Liver (tissue), 9 donors: ENCODE data around the gene CYP26C1. TPM values are rescaled to one million over a fixed set of nuclear protein-coding genes. Genes with fewer than 3 reads are reported as not detected.

Source experiments
- DNase-seq: peaks from one replicate; pipeline ENCODE4 v3.0.0-alpha.2; 2017; ENCODE audit warnings: low spot score
- H3K27ac ChIP-seq, 2 donors: one replicate each; pipeline ENCODE4 v1.7.0; 2013; ENCODE audit warnings: inconsistent platforms in 2 of 2, low read length in 2 of 2, control low read depth in 1 of 2, low read depth in 1 of 2, mild to moderate bottlenecking in 1 of 2
- H3K27me3 ChIP-seq, 4 donors: one replicate each; pipeline versions ENCODE4 v1.6.1 to v1.7.0; 2013; ENCODE audit warnings: low read length in 3 of 4, inconsistent platforms in 1 of 4, mild to moderate bottlenecking in 1 of 4, moderate library complexity in 1 of 4; ENCODE audit not compliant: control insufficient read depth in 4 of 4, insufficient read depth in 4 of 4
- H3K36me3 ChIP-seq, 4 donors: one replicate each; pipeline versions ENCODE4 v1.6.1 to v1.7.0; 2013; ENCODE audit warnings: low read length in 3 of 4, mild to moderate bottlenecking in 3 of 4, low read depth in 1 of 4, moderate library complexity in 1 of 4; ENCODE audit not compliant: control insufficient read depth in 4 of 4, insufficient read depth in 3 of 4
- H3K4me1 ChIP-seq, 4 donors: one replicate each; pipeline versions ENCODE4 v1.6.1 to v1.7.0; 2013; ENCODE audit warnings: low read length in 3 of 4, mild to moderate bottlenecking in 3 of 4, moderate library complexity in 1 of 4; ENCODE audit not compliant: control insufficient read depth in 4 of 4, insufficient read depth in 4 of 4
- H3K4me3 ChIP-seq, 3 donors: one replicate each; pipeline versions ENCODE4 v1.6.1 to v1.7.0; 2013; ENCODE audit warnings: low read length in 3 of 3, control low read depth in 1 of 3, low read depth in 1 of 3, mild to moderate bottlenecking in 1 of 3
- H3K9ac ChIP-seq, 2 donors: one replicate each; pipeline ENCODE4 v1.7.0; 2013; ENCODE audit warnings: low read length in 2 of 2, mild to moderate bottlenecking in 2 of 2, moderate library complexity in 2 of 2, control low read depth in 1 of 2, low read depth in 1 of 2
- H3K9me3 ChIP-seq, 4 donors: one replicate each; pipeline versions ENCODE4 v1.6.1 to v1.7.0; 2013; ENCODE audit warnings: low read length in 3 of 4; ENCODE audit not compliant: control insufficient read depth in 4 of 4
- CTCF ChIP-seq: fragments of 150-350 bp; IDR thresholded peaks from 2 replicates; pipeline ENCODE4 v1.5.1; 2017; ENCODE audit warnings: improper control_type of control experiment, low read depth, low read length; ENCODE audit not compliant: missing input control
- EGR1 ChIP-seq, 2 donors: IDR thresholded peaks; 2 replicates each; pipeline ENCODE4 v1.6.1; 2016 to 2018; ENCODE audit warnings: antibody characterized with exemption in 2 of 2, low read depth in 2 of 2
- FOXA1 ChIP-seq: IDR thresholded peaks from 2 replicates; pipeline ENCODE4 v1.6.1; 2016; ENCODE audit warnings: antibody characterized with exemption
- FOXA2 ChIP-seq: IDR thresholded peaks from 2 replicates; pipeline ENCODE4 v1.6.1; 2016; ENCODE audit warnings: antibody characterized with exemption
- GABPA ChIP-seq, 2 donors: IDR thresholded peaks in 1 of 2; conservative IDR thresholded peaks in 1 of 2; 2 replicates each; pipeline ENCODE4 v1.6.1; 2016; ENCODE audit warnings: antibody characterized with exemption in 2 of 2, mild to moderate bottlenecking in 1 of 2, moderate library complexity in 1 of 2
- HNF4A ChIP-seq, 2 donors: conservative IDR thresholded peaks; 2 replicates each; pipeline ENCODE4 v1.6.1; 2016; ENCODE audit warnings: antibody characterized with exemption in 2 of 2, mild to moderate bottlenecking in 2 of 2
- HNF4G ChIP-seq: IDR thresholded peaks from 2 replicates; pipeline ENCODE4 v1.6.1; 2016; ENCODE audit warnings: antibody characterized with exemption
- JUND ChIP-seq, 2 donors: IDR thresholded peaks; 2 replicates each; pipeline ENCODE4 v1.6.1; 2016; ENCODE audit warnings: antibody characterized with exemption in 2 of 2
- MAX ChIP-seq: IDR thresholded peaks from 2 replicates; pipeline ENCODE4 v1.6.1; 2016; ENCODE audit warnings: antibody characterized with exemption
- NR2F2 ChIP-seq: IDR thresholded peaks from 2 replicates; pipeline ENCODE4 v1.6.1; 2016; ENCODE audit warnings: antibody characterized with exemption
- RAD21 ChIP-seq, 2 donors: IDR thresholded peaks; 2 replicates each; pipeline ENCODE4 v1.6.1; 2016; ENCODE audit warnings: antibody characterized with exemption in 2 of 2, mild to moderate bottlenecking in 2 of 2
- REST ChIP-seq: IDR thresholded peaks from 2 replicates; pipeline ENCODE4 v1.6.1; 2016; ENCODE audit warnings: antibody characterized with exemption, mild to moderate bottlenecking
- RXRA ChIP-seq, 2 donors: IDR thresholded peaks; 2 replicates each; pipeline ENCODE4 v1.6.1; 2017 to 2018; ENCODE audit warnings: antibody characterized with exemption in 2 of 2, mild to moderate bottlenecking in 1 of 2
- SP1 ChIP-seq: IDR thresholded peaks from 2 replicates; pipeline ENCODE4 v1.6.1; 2018; ENCODE audit warnings: antibody characterized with exemption, mild to moderate bottlenecking
- TAF1 ChIP-seq: conservative IDR thresholded peaks from 2 replicates; pipeline ENCODE4 v1.6.1; 2016; ENCODE audit warnings: antibody characterized with exemption, mild to moderate bottlenecking
- YY1 ChIP-seq: IDR thresholded peaks from 2 replicates; pipeline ENCODE4 v1.6.1; 2016; ENCODE audit warnings: antibody characterized with exemption, mild to moderate bottlenecking
- WGBS: extraction: QIAGEN DNeasy Blood & Tissue Kit; methylation state at CpG from one replicate; pipeline ENCODE4 v1.1.7; 2013; 5-methylcytosine and 5-hydroxymethylcytosine counted together
- polyA plus RNA-seq, 2 donors: library from polyadenylated mRNA; stranded (reverse) in 1 of 2; unstranded in 1 of 2; fragments of 200-250 nt in 1 of 2; fragments of >200 nt in 1 of 2; fragmentation: Nextera tagmentation in 1 of 2; extraction: Ambion mirVana in 1 of 2; gene quantifications; one replicate each; pipeline versions ENCODE4 v1.2.1 to v1.2.3, GENCODE V29; 2013 to 2015
- total RNA-seq, 2 donors: library from RNA; depleted of rRNA; stranded (reverse); fragments of >200 nt; gene quantifications; one replicate each; pipeline ENCODE4 v1.2.3, GENCODE V29; 2014
- TF ChIP-seq, protein P1 (sequence below): IDR thresholded peaks from 2 replicates; pipeline ENCODE4 v1.6.1; 2016; ENCODE audit warnings: antibody characterized with exemption
- TF ChIP-seq, protein P2 (sequence below): IDR thresholded peaks from 2 replicates; pipeline ENCODE4 v1.6.1; 2016; ENCODE audit warnings: antibody characterized with exemption
- donor health status: healthy.
- donor health status: healthy.
- donor health status: healthy.
- donor health status: healthy.
- donor health status: healthy.

Gene CYP26C1
- total and polyA plus RNA-seq, 4 donors = 0.09 to 0.25 TPM; not detected in 2

DNA sequence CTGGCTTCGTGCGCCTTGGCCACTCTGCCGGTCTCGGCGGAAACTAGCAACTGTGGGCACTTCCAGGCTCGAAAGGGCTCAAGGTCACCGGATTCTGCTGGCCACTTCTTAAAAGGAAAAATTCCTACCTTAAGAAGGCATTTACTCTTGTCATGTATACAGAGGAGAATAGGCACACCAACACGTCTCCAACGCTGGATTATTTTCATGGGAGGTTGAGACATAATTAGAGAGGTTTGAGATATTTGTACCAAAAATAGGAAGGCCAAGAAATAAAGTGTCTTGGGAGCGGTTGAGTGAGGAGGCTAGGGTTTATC, 8.6 kb downstream of the CYP26C1 start:
- Histone ChIP-seq H3K4me3 (no peak overlapping the region), H3K27ac (no peak overlapping the region), H3K9ac (no peak overlapping the region), H3K9me3 (no peaks in the 10 kb centered on the region), H3K36me3 (no peaks in the 10 kb centered on the region), H3K4me1 (peaks cover 24 to 54% (median 40%) of the 10 kb centered on the region in 4 donors), H3K27me3 (peaks cover 4 to 12% (median 6%) of the 10 kb centered on the region in 4 donors)
- no peak for DNase-seq
- no peak for TF ChIP-seq RXRA (IDR thresholded peaks at IDR 0.05)
- WGBS = 42% methylated on average over 10 of the region's 10 CpGs

- WGBS = 85% methylated on average over 5 of the region's 5 CpGs
- no peaks in the 10 kb centered on the region for H3K9me3 ChIP-seq
- DNase-seq = no peak
- H3K4me3 ChIP-seq = no peak overlapping the region
- H3K27me3 ChIP-seq = peaks cover 2 to 12% (median 5%) of the 10 kb centered on the region in 4 donors
- no peak for TF ChIP-seq TAF1
- TF ChIP-seq CTCF = no peak
- no peak for TF ChIP-seq EGR1 (IDR thresholded peaks at IDR 0.05; ENCODE audit: low read depth in 2 of 2)
- TF ChIP-seq YY1 = no peak
- TF ChIP-seq FOXA2 = no peak
- no peak for TF ChIP-seq NR2F2
- no peak for TF ChIP-seq HNF4G
- no peak for TF ChIP-seq RXRA (IDR thresholded peaks at IDR 0.05)
- TF ChIP-seq, protein P1, sequence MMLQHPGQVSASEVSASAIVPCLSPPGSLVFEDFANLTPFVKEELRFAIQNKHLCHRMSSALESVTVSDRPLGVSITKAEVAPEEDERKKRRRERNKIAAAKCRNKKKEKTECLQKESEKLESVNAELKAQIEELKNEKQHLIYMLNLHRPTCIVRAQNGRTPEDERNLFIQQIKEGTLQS = no peak
- no peak for TF ChIP-seq MAX
- no peaks in the 10 kb centered on the region for H3K36me3 ChIP-seq
- H3K4me1 ChIP-seq = peaks cover 33 to 67% (median 51%) of the 10 kb centered on the region in 4 donors
- no peak overlapping the region for H3K27ac ChIP-seq
- H3K9ac ChIP-seq = no peak overlapping the region
Measured at GRCh38 chr10:93070378-93071176, 10.0 kb downstream of the CYP26C1 start.

DNA sequence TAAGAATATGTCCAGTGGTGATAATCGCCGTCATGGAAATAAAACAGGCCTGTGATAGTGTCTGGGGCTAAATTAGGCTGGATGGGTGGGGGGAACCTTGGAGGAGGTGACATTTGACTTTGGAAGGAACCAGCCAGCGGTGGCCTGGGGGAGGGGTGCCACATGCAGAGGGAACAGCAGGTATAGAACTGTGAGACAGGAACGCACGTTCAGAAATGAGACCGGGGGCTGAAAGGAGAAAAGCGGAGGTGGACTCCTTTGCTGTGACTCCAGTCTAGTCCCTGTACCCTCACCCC, 10.5 kb downstream of the CYP26C1 start:
- no peaks in the 10 kb centered on the region for H3K36me3 ChIP-seq
- peaks cover 2 to 12% (median 5%) of the 10 kb centered on the region in 4 donors for H3K27me3 ChIP-seq
- peaks cover 30 to 66% (median 52%) of the 10 kb centered on the region in 4 donors for H3K4me1 ChIP-seq
- WGBS = 55% methylated on average over 7 of the region's 7 CpGs
- H3K9me3 ChIP-seq = no peaks in the 10 kb centered on the region
- H3K27ac ChIP-seq = no peak overlapping the region
- DNase-seq = no peak
- H3K9ac ChIP-seq = no peak overlapping the region
- no peak overlapping the region for H3K4me3 ChIP-seq
- TF ChIP-seq SP1 (no peak), FOXA1 (no peak), GABPA (IDR thresholded peaks at IDR 0.05 in 1 of 2, conservative IDR thresholded peaks at IDR 0.05 in 1 of 2) (no peak), REST (no peak), NR2F2 (no peak), FOXA2 (no peak), EGR1 (IDR thresholded peaks at IDR 0.05; ENCODE audit: low read depth in 2 of 2) (no peak), HNF4A (conservative IDR thresholded peaks at IDR 0.05) (no peak), HNF4G (no peak), TAF1 (no peak), MAX (no peak), JUND (IDR thresholded peaks at IDR 0.05) (no peak), YY1 (no peak), RAD21 (IDR thresholded peaks at IDR 0.05) (no peak)
- TF ChIP-seq, protein P1 = no peak
- TF ChIP-seq, protein P2, sequence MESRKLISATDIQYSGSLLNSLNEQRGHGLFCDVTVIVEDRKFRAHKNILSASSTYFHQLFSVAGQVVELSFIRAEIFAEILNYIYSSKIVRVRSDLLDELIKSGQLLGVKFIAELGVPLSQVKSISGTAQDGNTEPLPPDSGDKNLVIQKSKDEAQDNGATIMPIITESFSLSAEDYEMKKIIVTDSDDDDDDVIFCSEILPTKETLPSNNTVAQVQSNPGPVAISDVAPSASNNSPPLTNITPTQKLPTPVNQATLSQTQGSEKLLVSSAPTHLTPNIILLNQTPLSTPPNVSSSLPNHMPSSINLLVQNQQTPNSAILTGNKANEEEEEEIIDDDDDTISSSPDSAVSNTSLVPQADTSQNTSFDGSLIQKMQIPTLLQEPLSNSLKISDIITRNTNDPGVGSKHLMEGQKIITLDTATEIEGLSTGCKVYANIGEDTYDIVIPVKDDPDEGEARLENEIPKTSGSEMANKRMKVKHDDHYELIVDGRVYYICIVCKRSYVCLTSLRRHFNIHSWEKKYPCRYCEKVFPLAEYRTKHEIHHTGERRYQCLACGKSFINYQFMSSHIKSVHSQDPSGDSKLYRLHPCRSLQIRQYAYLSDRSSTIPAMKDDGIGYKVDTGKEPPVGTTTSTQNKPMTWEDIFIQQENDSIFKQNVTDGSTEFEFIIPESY = no peak
